IMR-90 (cell line): ENCODE data around the gene CNTN4. TPM values are rescaled to one million over a fixed set of nuclear protein-coding genes. Genes with fewer than 3 reads are reported as not detected.

Source experiments
- ATAC-seq: fragments of 200-7000 bp; cut with Tn5 transposase; 2 replicates; pipeline ENCODE4 v1.9.1; 2020; ENCODE audit warnings: low read depth, mild to moderate bottlenecking, moderate library complexity
- BruUV-seq: library from RNA; stranded (reverse); fragments of 400-500 nt; replicated peaks from 2 replicates; lab custom pipeline; 2021; lab: Mats Ljungman, UMichigan
- CTCF ChIA-PET: fragments of 300-600 bp; formaldehyde crosslinking; extraction: SDS; loops from one replicate; lab custom pipeline; 2021; ENCODE audit warnings: antibody characterized with exemption; lab: Yijun Ruan, JAX
- POLR2A ChIA-PET: fragments of 300-600 bp; sonication (Branson Sonifier 250); formaldehyde crosslinking; loops from one replicate; lab custom pipeline; 2022; ENCODE audit warnings: antibody characterized with exemption; ENCODE audit not compliant: unreplicated experiment; lab: Charles Lee
- DNase-seq: peaks from one replicate; pipeline ENCODE4 v3.0.0; 2013
- H2AFZ ChIP-seq: replicated peaks from 2 replicates; pipeline ENCODE3; 2013; ENCODE audit warnings: low read length, mild to moderate bottlenecking; ENCODE audit not compliant: poor library complexity
- H2AK5ac ChIP-seq: 2 replicates; pipeline ENCODE4 v1.6.1; 2013; ENCODE audit warnings: low read depth, low read length, inconsistent platforms
- H2AK9ac ChIP-seq: replicated peaks from 2 replicates; pipeline ENCODE3; 2013; ENCODE audit warnings: mild to moderate bottlenecking, low read depth, low read length, moderate library complexity; ENCODE audit not compliant: poor library complexity
- H2BK120ac ChIP-seq: 2 replicates; pipeline ENCODE4 v1.6.1; 2013; ENCODE audit warnings: low read depth, low read length, inconsistent platforms
- H2BK15ac ChIP-seq: 3 replicates; pipeline ENCODE4 v1.6.1; 2013; ENCODE audit warnings: low read depth, low read length, inconsistent platforms
- H2BK20ac ChIP-seq: 2 replicates; pipeline ENCODE4 v1.6.1; 2013; ENCODE audit warnings: low read depth, mild to moderate bottlenecking, inconsistent platforms, low read length, moderate library complexity
- H2BK5ac ChIP-seq: 2 replicates; pipeline ENCODE4 v1.6.1; 2013; ENCODE audit warnings: mild to moderate bottlenecking, low read depth, low read length, inconsistent platforms; ENCODE audit not compliant: poor library complexity, severe bottlenecking
- H3K14ac ChIP-seq: replicated peaks from 2 replicates; pipeline ENCODE4 v1.6.1; 2013; ENCODE audit warnings: low read depth, low read length, inconsistent platforms
- H3K18ac ChIP-seq: 2 replicates; pipeline ENCODE4 v1.6.1; 2013; ENCODE audit warnings: low read depth, low read length, control low read depth
- H3K23ac ChIP-seq: 2 replicates; pipeline ENCODE4 v1.6.1; 2013; ENCODE audit warnings: low read depth, low read length, inconsistent platforms
- H3K27ac ChIP-seq: 2 replicates; pipeline ENCODE4 v1.5.1; 2013; ENCODE audit warnings: mild to moderate bottlenecking, control low read depth, low read length; ENCODE audit not compliant: insufficient read depth
- H3K27me3 ChIP-seq: 2 replicates; pipeline ENCODE4 v1.6.1; 2013; ENCODE audit warnings: low read length; ENCODE audit not compliant: control insufficient read depth, insufficient read depth
- H3K36me3 ChIP-seq: 2 replicates; pipeline ENCODE4 v1.6.1; 2013; ENCODE audit warnings: low read length, mixed read lengths; ENCODE audit not compliant: control insufficient read depth, insufficient read depth
- H3K4ac ChIP-seq: 2 replicates; pipeline ENCODE4 v1.6.1; 2013; ENCODE audit warnings: low read depth, low read length, inconsistent platforms
- H3K4me1 ChIP-seq: 2 replicates; pipeline ENCODE4 v1.6.1; 2013; ENCODE audit warnings: low read length, mixed read lengths; ENCODE audit not compliant: control insufficient read depth, insufficient read depth
- H3K4me2 ChIP-seq: 2 replicates; pipeline ENCODE4 v1.6.1; 2013; ENCODE audit warnings: low read depth, mild to moderate bottlenecking, control low read depth, low read length, moderate library complexity
- H3K4me3 ChIP-seq: 2 replicates; pipeline ENCODE4 v1.5.1; 2013; ENCODE audit warnings: low read depth, mild to moderate bottlenecking, control low read depth, low read length, moderate library complexity; ENCODE audit not compliant: insufficient read depth
- H3K56ac ChIP-seq: 2 replicates; pipeline ENCODE4 v1.6.1; 2013; ENCODE audit warnings: low read length, inconsistent platforms; ENCODE audit not compliant: insufficient read depth; ENCODE audit errors: extremely low read depth
- H3K79me1 ChIP-seq, 2 experiments: 2 replicates each; pipeline ENCODE4 v1.6.1; 2013; ENCODE audit warnings: low read length in 2 of 2, inconsistent platforms in 1 of 2, low read depth in 1 of 2
- H3K9ac ChIP-seq: 2 replicates; pipeline ENCODE4 v1.6.1; 2013; ENCODE audit warnings: low read depth, low read length, control low read depth
- H3K9me1 ChIP-seq: 2 replicates; pipeline ENCODE4 v1.6.1; 2013; ENCODE audit warnings: low read length, inconsistent platforms; ENCODE audit not compliant: insufficient read depth
- H3K9me3 ChIP-seq: 2 replicates; pipeline ENCODE4 v1.6.1; 2013; ENCODE audit warnings: low read length; ENCODE audit not compliant: control insufficient read depth, insufficient read depth
- H4K20me1 ChIP-seq: 2 replicates; pipeline ENCODE4 v1.6.1; 2013; ENCODE audit warnings: low read length, inconsistent platforms; ENCODE audit not compliant: insufficient read depth
- H4K5ac ChIP-seq: 2 replicates; pipeline ENCODE4 v1.6.1; 2013; ENCODE audit warnings: mild to moderate bottlenecking, low read depth, low read length, control low read depth
- H4K8ac ChIP-seq, 2 experiments: 2 replicates each; pipeline ENCODE4 v1.6.1; 2013; ENCODE audit warnings: low read depth in 2 of 2, low read length in 2 of 2, control low read depth in 1 of 2, inconsistent platforms in 1 of 2
- H4K91ac ChIP-seq: 2 replicates; pipeline ENCODE4 v1.6.1; 2013; ENCODE audit warnings: low read depth, low read length, inconsistent platforms; ENCODE audit not compliant: insufficient read depth
- BHLHE40 ChIP-seq: fragments of 150-350 bp; IDR thresholded peaks from 2 replicates; pipeline ENCODE4 v1.6.1; 2016; ENCODE audit warnings: mild to moderate bottlenecking, low read depth, low read length
- CEBPB ChIP-seq: IDR thresholded peaks from 2 replicates; pipeline ENCODE4 v1.6.1; 2012; ENCODE audit warnings: low read depth, low read length, improper control_type of control experiment
- CHD1 ChIP-seq: IDR thresholded peaks from 2 replicates; pipeline ENCODE4 v1.6.1; 2012; ENCODE audit warnings: low read depth, low read length, improper control_type of control experiment
- CTCF ChIP-seq: conservative IDR thresholded peaks from 2 replicates; pipeline ENCODE4 v1.5.1; 2012; ENCODE audit warnings: mild to moderate bottlenecking, low read depth, low read length, improper control_type of control experiment
- ELK1 ChIP-seq: fragments of 150-350 bp; IDR thresholded peaks from 2 replicates; pipeline ENCODE4 v1.6.1; 2016; ENCODE audit warnings: low read depth, mild to moderate bottlenecking, low read length, moderate library complexity, borderline replicate concordance
- FOS ChIP-seq: fragments of 150-350 bp; IDR thresholded peaks from 2 replicates; pipeline ENCODE4 v1.6.1; 2016; ENCODE audit warnings: low read depth, low read length
- MAFK ChIP-seq: IDR thresholded peaks from 2 replicates; pipeline ENCODE4 v1.6.1; 2012; ENCODE audit warnings: low read depth, low read length, improper control_type of control experiment
- MAZ ChIP-seq: IDR thresholded peaks from 2 replicates; pipeline ENCODE4 v1.6.1; 2012; ENCODE audit warnings: low read depth, mild to moderate bottlenecking, low read length, improper control_type of control experiment, moderate library complexity, borderline replicate concordance
- MXI1 ChIP-seq: IDR thresholded peaks from 2 replicates; pipeline ENCODE4 v1.6.1; 2012; ENCODE audit warnings: low read depth, mild to moderate bottlenecking, low read length, moderate library complexity, borderline replicate concordance
- NFE2L2 ChIP-seq: fragments of 150-350 bp; IDR thresholded peaks from 2 replicates; pipeline ENCODE4 v1.6.1; 2016; ENCODE audit warnings: low read depth, mild to moderate bottlenecking, low read length
- POLR2A ChIP-seq: IDR thresholded peaks from 2 replicates; pipeline ENCODE4 v1.6.1; 2012; ENCODE audit warnings: mild to moderate bottlenecking, low read depth, low read length
- RAD21 ChIP-seq: IDR thresholded peaks from 2 replicates; pipeline ENCODE4 v1.6.1; 2012; ENCODE audit warnings: low read length, improper control_type of control experiment
- RFX5 ChIP-seq: IDR thresholded peaks from 2 replicates; pipeline ENCODE4 v1.8.0; 2012; ENCODE audit warnings: low read depth, mild to moderate bottlenecking, low read length, moderate library complexity
- SMC3 ChIP-seq: fragments of 150-350 bp; IDR thresholded peaks from 2 replicates; pipeline ENCODE4 v1.6.1; 2016; ENCODE audit warnings: low read depth, mild to moderate bottlenecking, antibody characterized with exemption, low read length, moderate library complexity
- WGBS, 2 experiments: methylation state at CpG; one replicate each; pipeline versions ENCODE4 v1.1.5 to v1.1.7; 2013; ENCODE audit warnings: missing lambda C conversion rate in 2 of 2; ENCODE audit not compliant: insufficient read length in 1 of 2; ENCODE audit errors: extremely low coverage in 2 of 2; 5-methylcytosine and 5-hydroxymethylcytosine counted together
- dilution Hi-C: fragments of 300-500 bp; cut with HindIII; formaldehyde crosslinking; loops from one replicate; pipeline ENCODE4 v1.14.3; 2018; ENCODE audit warnings: low sequenced_read_pairs; ENCODE audit not compliant: unreplicated experiment
- in situ Hi-C: fragments of 300-500 bp; cut with MboI; formaldehyde crosslinking; loops from 3 replicates; pipeline ENCODE4 v1.14.3; 2019; ENCODE audit warnings: low sequenced_read_pairs, inconsistent platforms, mixed read lengths
- intact Hi-C: fragments of 100-400 bp; cut with micrococcal nuclease; formaldehyde crosslinking; loops from 2 replicates; pipeline ENCODE4 v1.10.0; 2022
- polyA plus RNA-seq, 3 experiments: library from polyadenylated mRNA; depleted of rRNA; stranded (reverse); fragments of >200 nt; gene quantifications; 2 replicates each; pipeline ENCODE4 v1.2.3, GENCODE V29; 2012; ENCODE audit warnings: low replicate concordance in 1 of 3
- total RNA-seq: library from RNA; depleted of rRNA; stranded (reverse); fragments of >200 nt; gene quantifications from 2 replicates; pipeline ENCODE4 v1.2.3, GENCODE V29; 2012
- TF ChIP-seq, protein P1 (sequence below): fragments of 150-350 bp; IDR thresholded peaks from 2 replicates; pipeline ENCODE4 v1.6.1; 2017; ENCODE audit warnings: mild to moderate bottlenecking, antibody characterized with exemption, low read length, low read depth

CNTN4 gene
- total and polyA plus RNA-seq, 2 of the 4 experiments (the other 2 are of a cell fraction): under 0.01 TPM; not detected in 1

DNA sequence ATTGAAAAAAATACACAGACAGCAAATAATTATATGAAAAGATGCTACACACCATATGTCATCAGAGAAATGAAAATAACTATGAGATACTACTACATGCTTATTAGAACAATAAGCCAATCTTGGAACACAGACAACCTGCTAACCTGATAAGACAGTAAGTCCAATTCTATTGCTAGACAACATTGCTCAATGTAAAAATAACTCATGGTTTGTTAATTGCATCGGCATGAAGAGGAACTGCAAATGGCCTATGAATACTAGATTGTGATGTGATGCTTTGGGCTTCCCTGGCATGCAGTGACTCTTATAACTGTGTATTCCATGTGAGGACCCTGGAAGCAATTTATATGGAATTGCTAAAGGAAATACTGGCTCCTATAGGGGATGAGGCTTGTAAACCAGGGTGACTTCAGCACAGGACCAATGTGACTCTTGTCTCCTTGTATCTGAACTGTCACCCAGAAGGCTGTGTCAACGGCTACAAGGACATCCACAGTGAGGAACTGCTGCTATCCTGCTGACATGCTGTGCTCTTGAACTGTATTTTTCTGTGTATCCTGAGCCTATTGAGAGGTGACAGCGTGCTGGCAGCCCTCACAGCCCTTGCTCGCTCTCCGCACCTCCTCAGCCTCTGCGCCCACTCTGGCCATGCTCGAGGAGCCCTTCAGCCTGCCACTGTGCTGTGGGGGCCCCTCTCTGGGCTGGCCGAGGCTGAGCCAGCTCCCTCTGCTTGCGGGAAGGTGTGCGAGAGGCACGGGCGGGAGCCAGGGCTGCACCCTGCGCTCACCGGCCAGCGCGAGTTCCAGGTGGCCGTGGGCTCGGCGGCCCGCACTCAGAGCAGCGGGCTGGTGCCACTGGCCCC lies 385.7 kb downstream of the CNTN4 start:
- CTCF ChIA-PET: no interaction called here
- H2BK15ac ChIP-seq: no peak overlapping the region

More for the DNA sequence above, 385.7 kb downstream of the CNTN4 start:
- Histone ChIP-seq H3K4ac (no peak overlapping the region), H2BK5ac (no peak overlapping the region), H4K5ac (no peak overlapping the region), H3K4me1 (no peaks in the 10 kb centered on the region), H4K20me1 (no peaks in the 10 kb centered on the region), H3K9me1 (no peaks in the 10 kb centered on the region), H2AK5ac (no peak overlapping the region), H3K27me3 (no peaks in the 10 kb centered on the region), H3K56ac (no peak overlapping the region), H3K9me3 (peaks cover 5% of the 10 kb centered on the region), H3K36me3 (no peaks in the 10 kb centered on the region), H2BK20ac (no peak overlapping the region), H3K79me1 (no peaks in the 10 kb centered on the region), H3K9ac (no peak overlapping the region), H2BK120ac (no peak overlapping the region), H2AFZ (no peak overlapping the region), H3K23ac (no peak overlapping the region), H3K18ac (no peak overlapping the region), H3K4me3 (no peak overlapping the region), H4K91ac (no peak overlapping the region), H2AK9ac (no peak overlapping the region), H4K8ac (no peak overlapping the region), H3K4me2 (no peak overlapping the region), H3K27ac (no peak overlapping the region), H3K14ac (no peak overlapping the region)
- intact Hi-C loops: no loop called here
- POLR2A ChIA-PET: no interaction called here
- no peak for ATAC-seq
- WGBS, 2 experiments: 62% methylated on average over 6 of the region's 21 CpGs; no CpG with 5 or more reads in 1 of the 2 experiments
- in situ Hi-C loops: no loop called here
- dilution Hi-C loops: no loop called here
- TF ChIP-seq MAZ (no peak), MXI1 (no peak), RFX5 (no peak), MAFK (no peak), CEBPB (no peak), CHD1 (no peak), FOS (no peak), ELK1 (no peak), NFE2L2 (no peak), RAD21 (no peak), POLR2A (no peak), BHLHE40 (no peak), CTCF (no peak), SMC3 (no peak)
- TF ChIP-seq, protein P1, sequence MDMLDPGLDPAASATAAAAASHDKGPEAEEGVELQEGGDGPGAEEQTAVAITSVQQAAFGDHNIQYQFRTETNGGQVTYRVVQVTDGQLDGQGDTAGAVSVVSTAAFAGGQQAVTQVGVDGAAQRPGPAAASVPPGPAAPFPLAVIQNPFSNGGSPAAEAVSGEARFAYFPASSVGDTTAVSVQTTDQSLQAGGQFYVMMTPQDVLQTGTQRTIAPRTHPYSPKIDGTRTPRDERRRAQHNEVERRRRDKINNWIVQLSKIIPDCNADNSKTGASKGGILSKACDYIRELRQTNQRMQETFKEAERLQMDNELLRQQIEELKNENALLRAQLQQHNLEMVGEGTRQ: no peak
- no TSS peak for BruUV-seq
- DNase-seq: no peak
